Endothelial cell (in vitro differentiated cells): Measurements from ENCODE around the gene SH3PXD2A. TPM values are rescaled to one million over a fixed set of nuclear protein-coding genes. Genes with fewer than 3 reads are reported as not detected.

Experiments used
- DNase-seq: peaks from one replicate; pipeline ENCODE4 v3.0.0; 2021; ENCODE audit warnings: low spot score
- H3K27ac Mint-ChIP-seq: one replicate; pipeline ENCODE4 v1.8.0; 2021; ENCODE audit warnings: mixed read lengths, inconsistent platforms; ENCODE audit not compliant: unreplicated experiment
- H3K27me3 Mint-ChIP-seq: one replicate; pipeline ENCODE4 v1.8.0; 2021; ENCODE audit warnings: mild to moderate bottlenecking, moderate library complexity, mixed read lengths, inconsistent platforms; ENCODE audit not compliant: unreplicated experiment
- H3K36me3 Mint-ChIP-seq: one replicate; pipeline ENCODE4 v1.8.0; 2021; ENCODE audit warnings: mild to moderate bottlenecking, low read depth, mixed read lengths, inconsistent platforms; ENCODE audit not compliant: unreplicated experiment
- H3K4me1 Mint-ChIP-seq: one replicate; pipeline ENCODE4 v1.8.0; 2021; ENCODE audit warnings: mild to moderate bottlenecking, mixed read lengths, inconsistent platforms; ENCODE audit not compliant: unreplicated experiment
- H3K4me3 Mint-ChIP-seq: one replicate; pipeline ENCODE4 v1.8.0; 2021; ENCODE audit warnings: mild to moderate bottlenecking, mixed read lengths, inconsistent platforms; ENCODE audit not compliant: unreplicated experiment
- H3K9me3 Mint-ChIP-seq: one replicate; pipeline ENCODE4 v1.8.0; 2021; ENCODE audit warnings: mixed read lengths, inconsistent platforms; ENCODE audit not compliant: unreplicated experiment
- total RNA-seq: library from RNA; stranded (reverse); fragmentation: NEBNext Ultra II Directional; extraction: Animal tissue kit (Norgen Biotek cat#: 25700); gene quantifications from one replicate; pipeline ENCODE4 v1.2.1, GENCODE V29; 2021; ENCODE audit not compliant: unreplicated experiment
- TF ChIP-seq, protein P1 (sequence below): fragments of 200-600 bp; sonication (generic); IDR thresholded peaks from one replicate; pipeline ENCODE4 v1.5.0; 2021; ENCODE audit warnings: antibody characterized with exemption; ENCODE audit not compliant: unreplicated experiment

The SH3PXD2A gene
- total RNA-seq, 1 donor from 2014 or later = 59.9 TPM

DNA sequence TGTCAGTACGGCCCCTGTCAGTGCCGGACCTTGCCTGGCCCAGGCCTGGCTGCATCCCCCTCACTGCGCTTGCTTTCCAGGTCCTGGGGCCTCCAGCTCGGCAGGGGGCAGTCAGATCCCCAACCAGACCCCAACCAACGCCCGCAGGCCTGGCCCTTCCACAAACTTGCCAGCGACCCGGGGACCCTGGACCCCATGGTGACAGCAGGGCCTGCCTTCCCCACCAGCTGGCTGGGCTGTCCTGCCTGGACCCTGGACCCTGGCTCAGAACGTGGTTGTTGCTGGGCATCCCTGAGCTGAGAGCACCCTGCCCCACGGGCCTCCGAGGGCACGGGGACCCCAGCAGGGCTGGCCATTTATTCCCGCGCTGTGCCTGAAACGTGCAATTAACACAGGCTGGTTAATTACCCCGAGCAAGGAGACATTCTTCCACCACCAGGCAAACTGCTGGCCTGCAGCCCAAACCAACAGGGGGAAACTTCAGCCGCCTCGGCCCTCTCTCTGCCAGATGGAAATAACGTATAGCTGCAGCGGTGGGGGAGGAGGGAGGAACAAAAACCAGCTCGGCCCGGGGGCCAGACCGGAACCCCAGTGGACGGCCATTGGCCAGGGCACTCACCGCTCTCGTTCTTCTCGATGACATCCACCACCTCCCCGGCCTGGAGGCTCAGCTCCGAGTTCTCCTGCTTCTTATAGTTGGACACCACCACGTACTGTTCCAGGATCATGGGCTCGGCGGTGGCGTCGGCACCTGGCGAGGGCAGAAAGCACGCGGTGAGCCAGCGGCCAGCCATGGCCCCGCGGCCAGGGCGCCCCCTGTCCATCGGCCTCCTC, 194.8 kb downstream of the SH3PXD2A start:
- no peak for DNase-seq
- Mint-ChIP-seq H3K27me3 (peaks cover 10% of the 10 kb centered on the region), H3K9me3 (no peaks in the 10 kb centered on the region), H3K36me3 (peaks cover 37% of the 10 kb centered on the region), H3K27ac (no peak overlapping the region), H3K4me1 (peaks cover 10% of the 10 kb centered on the region), H3K4me3 (no peak overlapping the region)
- TF ChIP-seq, protein P1, sequence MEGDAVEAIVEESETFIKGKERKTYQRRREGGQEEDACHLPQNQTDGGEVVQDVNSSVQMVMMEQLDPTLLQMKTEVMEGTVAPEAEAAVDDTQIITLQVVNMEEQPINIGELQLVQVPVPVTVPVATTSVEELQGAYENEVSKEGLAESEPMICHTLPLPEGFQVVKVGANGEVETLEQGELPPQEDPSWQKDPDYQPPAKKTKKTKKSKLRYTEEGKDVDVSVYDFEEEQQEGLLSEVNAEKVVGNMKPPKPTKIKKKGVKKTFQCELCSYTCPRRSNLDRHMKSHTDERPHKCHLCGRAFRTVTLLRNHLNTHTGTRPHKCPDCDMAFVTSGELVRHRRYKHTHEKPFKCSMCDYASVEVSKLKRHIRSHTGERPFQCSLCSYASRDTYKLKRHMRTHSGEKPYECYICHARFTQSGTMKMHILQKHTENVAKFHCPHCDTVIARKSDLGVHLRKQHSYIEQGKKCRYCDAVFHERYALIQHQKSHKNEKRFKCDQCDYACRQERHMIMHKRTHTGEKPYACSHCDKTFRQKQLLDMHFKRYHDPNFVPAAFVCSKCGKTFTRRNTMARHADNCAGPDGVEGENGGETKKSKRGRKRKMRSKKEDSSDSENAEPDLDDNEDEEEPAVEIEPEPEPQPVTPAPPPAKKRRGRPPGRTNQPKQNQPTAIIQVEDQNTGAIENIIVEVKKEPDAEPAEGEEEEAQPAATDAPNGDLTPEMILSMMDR = no peak

DNA sequence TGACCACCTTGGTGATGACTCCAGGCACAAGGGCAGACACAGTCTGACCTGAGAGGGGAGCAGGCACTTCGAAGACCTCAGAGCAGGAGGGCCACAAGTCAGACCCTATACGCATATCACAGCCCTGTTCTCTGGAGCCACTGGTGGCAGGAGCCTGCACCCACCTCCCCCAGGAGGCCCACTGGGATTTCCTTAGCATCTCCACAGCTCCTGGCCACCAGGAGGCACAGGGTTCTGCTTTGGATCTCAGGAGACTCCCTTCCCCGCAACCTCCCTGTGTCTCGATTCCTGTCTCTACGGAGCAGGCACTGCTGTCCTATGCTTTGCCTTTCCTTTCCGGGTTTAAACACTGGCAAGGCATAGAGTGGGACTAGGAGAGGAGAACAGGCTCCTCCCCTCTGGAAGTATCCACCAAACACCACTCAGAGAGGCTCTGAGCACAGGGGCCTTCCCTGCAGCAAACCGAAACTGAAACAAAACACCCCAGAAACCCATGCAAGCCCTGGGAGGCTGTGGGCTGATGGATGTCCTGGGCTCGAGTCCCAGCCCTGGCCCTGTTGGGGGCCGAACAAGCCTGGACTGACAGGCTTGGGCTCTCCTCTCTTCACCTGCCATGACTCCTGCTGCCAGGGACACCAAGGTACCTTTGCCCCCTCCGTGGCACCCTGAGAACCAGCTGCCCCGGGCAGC, 195.6 kb downstream of the SH3PXD2A start:
- peaks cover 8% of the 10 kb centered on the region for H3K27me3 Mint-ChIP-seq
- H3K4me3 Mint-ChIP-seq = no peak overlapping the region
- H3K36me3 Mint-ChIP-seq = peaks cover 38% of the 10 kb centered on the region
- H3K9me3 Mint-ChIP-seq = no peaks in the 10 kb centered on the region
- H3K27ac Mint-ChIP-seq = no peak overlapping the region
- no peak for DNase-seq
- peaks cover 10% of the 10 kb centered on the region for H3K4me1 Mint-ChIP-seq
- TF ChIP-seq, protein P1 = no peak

- no peak overlapping the region for H3K27ac Mint-ChIP-seq
Observed at GRCh38 chr10:103658049-103658577, 197.3 kb downstream of the SH3PXD2A start.

DNA sequence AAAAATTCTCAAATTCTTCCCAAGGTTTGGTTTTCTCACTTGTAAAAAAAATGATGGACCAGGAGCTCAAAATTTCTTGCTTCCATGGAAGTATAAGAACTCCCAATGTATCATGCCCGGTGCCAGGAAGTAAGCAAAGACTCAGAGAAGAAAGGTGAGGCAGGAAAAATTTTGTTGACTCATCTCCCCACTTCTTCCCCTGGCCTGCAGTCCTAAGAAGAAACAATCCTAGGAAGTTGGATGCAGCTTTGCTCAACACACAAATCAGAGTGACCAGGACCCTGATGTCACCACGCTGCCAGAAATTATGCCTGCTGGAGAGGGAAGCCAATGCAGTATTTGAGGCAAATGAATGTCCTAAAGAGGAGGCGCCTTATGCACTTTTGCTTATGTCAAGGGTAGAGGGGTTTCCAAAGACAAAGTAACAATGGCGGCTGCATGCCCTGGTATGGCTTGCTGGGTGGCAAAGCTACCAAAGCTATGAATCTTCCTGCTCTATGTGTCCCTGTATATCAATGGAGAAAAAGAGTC, 198.2 kb downstream of the SH3PXD2A start:
- TF ChIP-seq, protein P1 = no peak
- Mint-ChIP-seq H3K4me3 (peak overlapping the region; percentile 47), H3K4me1 (peaks cover 13% of the 10 kb centered on the region), H3K27ac (no peak overlapping the region), H3K9me3 (no peaks in the 10 kb centered on the region), H3K27me3 (peaks cover 7% of the 10 kb centered on the region), H3K36me3 (peaks cover 32% of the 10 kb centered on the region)
- no peak for DNase-seq

More at GRCh38 chr10:103658049-103658577, 197.3 kb downstream of the SH3PXD2A start:
- Mint-ChIP-seq H3K4me3 (peak overlapping the region; percentile 78), H3K4me1 (peaks cover 13% of the 10 kb centered on the region), H3K36me3 (peaks cover 34% of the 10 kb centered on the region), H3K9me3 (no peaks in the 10 kb centered on the region), H3K27me3 (peaks cover 5% of the 10 kb centered on the region)
- no peak for DNase-seq
- TF ChIP-seq, protein P1 = no peak
